WTC11 (cell line): ENCODE data around the gene ITGAL. TPM values are rescaled to one million over a fixed set of nuclear protein-coding genes. Genes with fewer than 3 reads are reported as not detected.

Experiments used
- ATAC-seq: fragments of 200-7000 bp; cut with Tn5 transposase; 2 replicates; pipeline ENCODE4 v1.10.0; 2021; ENCODE audit warnings: mild to moderate bottlenecking, moderate library complexity
- CTCF ChIA-PET: fragments of 300-600 bp; sonication (Branson Sonifier 250); formaldehyde crosslinking; loops from one replicate; lab custom pipeline; 2021; ENCODE audit warnings: antibody characterized with exemption; lab: Charles Lee
- POLR2A ChIA-PET: fragments of 350-600 bp; sonication (Branson Sonifier 250); formaldehyde crosslinking; loops from one replicate; lab custom pipeline; 2021; ENCODE audit warnings: antibody characterized with exemption; lab: Charles Lee
- DNase-seq: peaks from one replicate; pipeline ENCODE4 v3.0.0; 2021; ENCODE audit warnings: low spot score
- H3K27ac Mint-ChIP-seq: 2 replicates; pipeline ENCODE4 v1.8.0; 2021; ENCODE audit warnings: mixed read lengths
- H3K27me3 Mint-ChIP-seq: 2 replicates; pipeline ENCODE4 v1.8.0; 2021; ENCODE audit warnings: low read depth, mild to moderate bottlenecking, moderate library complexity, mixed read lengths
- H3K36me3 Mint-ChIP-seq: 2 replicates; pipeline ENCODE4 v1.8.0; 2021; ENCODE audit warnings: mixed read lengths
- H3K4me1 Mint-ChIP-seq: 2 replicates; pipeline ENCODE4 v1.8.0; 2022; ENCODE audit warnings: mixed read lengths
- H3K4me3 Mint-ChIP-seq: 2 replicates; pipeline ENCODE4 v1.8.0; 2021; ENCODE audit warnings: mild to moderate bottlenecking, moderate library complexity, mixed read lengths
- H3K9me3 Mint-ChIP-seq: 2 replicates; pipeline ENCODE4 v1.8.0; 2021; ENCODE audit warnings: mixed read lengths
- ATF3 ChIP-seq: sonication (generic); formaldehyde crosslinking; conservative IDR thresholded peaks from 2 replicates; pipeline ENCODE4 v1.8.1; 2022; ENCODE audit warnings: mild to moderate bottlenecking, missing genetic modification reagents
- CTCF ChIP-seq: fragments of 200-600 bp; IDR thresholded peaks from 2 replicates; pipeline ENCODE4 v1.8.0; 2022; ENCODE audit warnings: antibody characterized with exemption
- E2F4 ChIP-seq: sonication (generic); formaldehyde crosslinking; IDR thresholded peaks from 2 replicates; pipeline ENCODE4 v1.8.1; 2022; ENCODE audit warnings: low read depth, mild to moderate bottlenecking, moderate library complexity, missing genetic modification reagents, borderline replicate concordance
- ELF4 ChIP-seq: sonication (generic); formaldehyde crosslinking; IDR thresholded peaks from 2 replicates; pipeline ENCODE4 v1.8.1; 2022; ENCODE audit warnings: low read depth, mild to moderate bottlenecking, moderate library complexity, missing genetic modification reagents
- FOXP1 ChIP-seq: sonication (generic); formaldehyde crosslinking; IDR thresholded peaks from 2 replicates; pipeline ENCODE4 v1.8.0; 2022; ENCODE audit warnings: missing genetic modification reagents, mild to moderate bottlenecking, moderate library complexity, borderline replicate concordance
- GTF2I ChIP-seq: fragments of 250-450 bp; sonication (Bioruptor Pico); conservative IDR thresholded peaks from 2 replicates; pipeline ENCODE4 v1.4.0; 2021; ENCODE audit warnings: mild to moderate bottlenecking
- KAT7 ChIP-seq: sonication (generic); formaldehyde crosslinking; IDR thresholded peaks from 2 replicates; pipeline ENCODE4 v1.8.1; 2023; ENCODE audit warnings: missing genetic modification reagents, mild to moderate bottlenecking, borderline replicate concordance
- NFE2L1 ChIP-seq: sonication (generic); formaldehyde crosslinking; IDR thresholded peaks from 2 replicates; pipeline ENCODE4 v1.8.1; 2023; ENCODE audit warnings: missing genetic modification reagents
- NR1H2 ChIP-seq: sonication (generic); formaldehyde crosslinking; IDR thresholded peaks from 2 replicates; pipeline ENCODE4 v1.9.0; 2021; ENCODE audit warnings: mild to moderate bottlenecking, moderate library complexity, missing genetic modification reagents
- RELA ChIP-seq: sonication (generic); formaldehyde crosslinking; IDR thresholded peaks from 2 replicates; pipeline ENCODE4 v1.8.1; 2022; ENCODE audit warnings: missing genetic modification reagents, mild to moderate bottlenecking, borderline replicate concordance
- SMAD3 ChIP-seq: sonication (generic); formaldehyde crosslinking; IDR thresholded peaks from 2 replicates; pipeline ENCODE4 v1.8.0; 2022; ENCODE audit warnings: missing genetic modification reagents, mild to moderate bottlenecking, borderline replicate concordance
- SOX15 ChIP-seq: fragments of 250-450 bp; sonication (Bioruptor Pico); IDR thresholded peaks from 2 replicates; pipeline ENCODE4 v1.9.0; 2021; ENCODE audit warnings: mild to moderate bottlenecking
- TCF7 ChIP-seq: sonication (generic); formaldehyde crosslinking; IDR thresholded peaks from 2 replicates; pipeline ENCODE4 v1.8.0; 2022; ENCODE audit warnings: mild to moderate bottlenecking, low read depth, missing genetic modification reagents, moderate library complexity
- ZBTB21 ChIP-seq: sonication (generic); formaldehyde crosslinking; IDR thresholded peaks from 2 replicates; pipeline ENCODE4 v1.8.1; 2023; ENCODE audit warnings: mild to moderate bottlenecking, missing genetic modification reagents, borderline replicate concordance
- ZNF512 ChIP-seq: sonication (generic); formaldehyde crosslinking; IDR thresholded peaks from 2 replicates; pipeline ENCODE4 v1.8.1; 2022; ENCODE audit warnings: missing genetic modification reagents, borderline replicate concordance
- total RNA-seq: library from RNA; stranded (reverse); gene quantifications from 3 replicates; pipeline ENCODE4 v1.2.3, GENCODE V29; 2021
- TF ChIP-seq, protein P1 (sequence below): sonication (generic); formaldehyde crosslinking; IDR thresholded peaks from 2 replicates; pipeline ENCODE4 v1.8.0; 2022; ENCODE audit warnings: mild to moderate bottlenecking, missing genetic modification reagents
- TF ChIP-seq, protein P2 (sequence below): fragments of 250-450 bp; sonication (Bioruptor Pico); IDR thresholded peaks from 2 replicates; pipeline ENCODE4 v1.9.0; 2021; ENCODE audit warnings: mild to moderate bottlenecking

Gene ITGAL
- total RNA-seq, 1 experiment from 2014 or later, result 1.0 TPM

- ChIA-PET CTCF (interaction anchor here (0.6 to 2.4 kb wide), 3 partner anchors 33 to 77 kb away, joined by 3 to 10 read pairs (median 3); partner anchors contain the start of gene DCTPP1), POLR2A (no interaction called here)
- no peak overlapping the region for H3K4me3 Mint-ChIP-seq
- no peak overlapping the region for H3K27ac Mint-ChIP-seq
- peaks cover 4% of the 10 kb centered on the region; the same call in 1 of the 2 replicates for H3K4me1 Mint-ChIP-seq
- ATAC-seq (no peak), DNase-seq (no peak)
- no peaks in the 10 kb centered on the region for H3K36me3 Mint-ChIP-seq
- H3K27me3 Mint-ChIP-seq, result peaks cover 9% of the 10 kb centered on the region; the same call in 1 of the 2 replicates
- no peaks in the 10 kb centered on the region for H3K9me3 Mint-ChIP-seq
- TF ChIP-seq NR1H2 (CRISPR knock-in tag) (no peak), KAT7 (no peak), RELA (no peak), E2F4 (CRISPR knock-in tag) (no peak), SMAD3 (CRISPR knock-in tag) (no peak), GTF2I (CRISPR knock-in tag) (no peak), SOX15 (CRISPR knock-in tag) (no peak), TCF7 (no peak), FOXP1 (no peak), ATF3 (no peak), ELF4 (CRISPR knock-in tag) (no peak), CTCF (no peak), ZNF512 (CRISPR knock-in tag) (no peak)
- TF ChIP-seq, protein P1, sequence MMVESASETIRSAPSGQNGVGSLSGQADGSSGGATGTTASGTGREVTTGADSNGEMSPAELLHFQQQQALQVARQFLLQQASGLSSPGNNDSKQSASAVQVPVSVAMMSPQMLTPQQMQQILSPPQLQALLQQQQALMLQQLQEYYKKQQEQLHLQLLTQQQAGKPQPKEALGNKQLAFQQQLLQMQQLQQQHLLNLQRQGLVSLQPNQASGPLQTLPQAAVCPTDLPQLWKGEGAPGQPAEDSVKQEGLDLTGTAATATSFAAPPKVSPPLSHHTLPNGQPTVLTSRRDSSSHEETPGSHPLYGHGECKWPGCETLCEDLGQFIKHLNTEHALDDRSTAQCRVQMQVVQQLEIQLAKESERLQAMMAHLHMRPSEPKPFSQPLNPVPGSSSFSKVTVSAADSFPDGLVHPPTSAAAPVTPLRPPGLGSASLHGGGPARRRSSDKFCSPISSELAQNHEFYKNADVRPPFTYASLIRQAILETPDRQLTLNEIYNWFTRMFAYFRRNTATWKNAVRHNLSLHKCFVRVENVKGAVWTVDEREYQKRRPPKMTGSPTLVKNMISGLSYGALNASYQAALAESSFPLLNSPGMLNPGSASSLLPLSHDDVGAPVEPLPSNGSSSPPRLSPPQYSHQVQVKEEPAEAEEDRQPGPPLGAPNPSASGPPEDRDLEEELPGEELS (CRISPR knock-in tag), result no peak
- TF ChIP-seq, protein P2, sequence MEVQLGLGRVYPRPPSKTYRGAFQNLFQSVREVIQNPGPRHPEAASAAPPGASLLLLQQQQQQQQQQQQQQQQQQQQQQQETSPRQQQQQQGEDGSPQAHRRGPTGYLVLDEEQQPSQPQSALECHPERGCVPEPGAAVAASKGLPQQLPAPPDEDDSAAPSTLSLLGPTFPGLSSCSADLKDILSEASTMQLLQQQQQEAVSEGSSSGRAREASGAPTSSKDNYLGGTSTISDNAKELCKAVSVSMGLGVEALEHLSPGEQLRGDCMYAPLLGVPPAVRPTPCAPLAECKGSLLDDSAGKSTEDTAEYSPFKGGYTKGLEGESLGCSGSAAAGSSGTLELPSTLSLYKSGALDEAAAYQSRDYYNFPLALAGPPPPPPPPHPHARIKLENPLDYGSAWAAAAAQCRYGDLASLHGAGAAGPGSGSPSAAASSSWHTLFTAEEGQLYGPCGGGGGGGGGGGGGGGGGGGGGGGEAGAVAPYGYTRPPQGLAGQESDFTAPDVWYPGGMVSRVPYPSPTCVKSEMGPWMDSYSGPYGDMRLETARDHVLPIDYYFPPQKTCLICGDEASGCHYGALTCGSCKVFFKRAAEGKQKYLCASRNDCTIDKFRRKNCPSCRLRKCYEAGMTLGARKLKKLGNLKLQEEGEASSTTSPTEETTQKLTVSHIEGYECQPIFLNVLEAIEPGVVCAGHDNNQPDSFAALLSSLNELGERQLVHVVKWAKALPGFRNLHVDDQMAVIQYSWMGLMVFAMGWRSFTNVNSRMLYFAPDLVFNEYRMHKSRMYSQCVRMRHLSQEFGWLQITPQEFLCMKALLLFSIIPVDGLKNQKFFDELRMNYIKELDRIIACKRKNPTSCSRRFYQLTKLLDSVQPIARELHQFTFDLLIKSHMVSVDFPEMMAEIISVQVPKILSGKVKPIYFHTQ, result no peak
Measured at GRCh38 chr16:30494709-30495108, 22.2 kb downstream of the ITGAL start.

DNA sequence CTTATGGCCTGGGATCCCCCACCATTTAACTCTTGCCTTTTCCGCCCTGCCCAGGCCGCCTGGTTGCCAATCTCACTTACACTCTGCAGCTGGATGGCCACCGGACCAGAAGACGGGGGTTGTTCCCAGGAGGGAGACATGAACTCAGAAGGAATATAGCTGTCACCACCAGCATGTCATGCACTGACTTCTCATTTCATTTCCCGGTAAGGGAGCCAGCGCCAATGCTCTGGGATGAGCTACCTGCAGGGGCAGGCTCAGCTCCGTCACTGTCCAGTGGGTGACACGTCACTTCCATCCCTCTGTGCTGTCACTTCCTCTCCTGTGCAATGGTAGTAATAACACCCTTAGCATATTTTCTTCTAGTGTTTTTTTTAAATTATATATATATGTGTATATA lies 26.7 kb downstream of the ITGAL start:
- Mint-ChIP-seq H3K36me3 (no peaks in the 10 kb centered on the region), H3K4me1 (no peaks in the 10 kb centered on the region; the same call in 1 of the 2 replicates), H3K9me3 (no peaks in the 10 kb centered on the region), H3K4me3 (no peak overlapping the region), H3K27me3 (peaks cover 4% of the 10 kb centered on the region; the same call in 1 of the 2 replicates), H3K27ac (no peak overlapping the region)
- DNase-seq, result no peak
- ATAC-seq, result no peak
- ChIA-PET POLR2A (no interaction called here), CTCF (interaction anchor here (2.3 to 2.9 kb wide), 2 partner anchors 69 to 116 kb away, joined by 7 to 9 read pairs; partner anchors contain the start of gene DCTPP1)
- TF ChIP-seq ZBTB21 (CRISPR knock-in tag) (no peak), NFE2L1 (CRISPR knock-in tag) (no peak)
